ENCODE measurements around the gene C9orf43. TPM values are rescaled to one million over a fixed set of nuclear protein-coding genes. Genes with fewer than 3 reads are reported as not detected.

C9orf43 gene
- polyA plus RNA-seq, 2 donors, result 0.20 to 0.33 TPM

GRCh38 chr9:113462781-113463286 lies 52.3 kb downstream of the C9orf43 start:
- WGBS, 2 donors, result 91 to 92% methylated on average over 11 of the region's 11 CpGs
- H3K27me3 ChIP-seq (ENCODE audit: control insufficient read depth in 1 of 2, insufficient read depth in 2 of 2, low read length in 2 of 2), result no peaks in the 10 kb centered on the region
- H3K4me1 ChIP-seq (ENCODE audit: control insufficient read depth in 2 of 2, insufficient read depth in 2 of 2, low read length in 1 of 2), result peaks cover 3 to 5% of the 10 kb centered on the region in 2 donors
- no peaks in the 10 kb centered on the region for H3K9me3 ChIP-seq (ENCODE audit: control insufficient read depth in 2 of 2, insufficient read depth in 1 of 2, low read depth in 1 of 2, low read length in 1 of 2)
- H3K4me3 ChIP-seq (ENCODE audit: low read depth in 1 of 2, low read length in 2 of 2), result no peak overlapping the region
- no peak overlapping the region for H3K27ac ChIP-seq (ENCODE audit: low read depth in 2 of 2, low read length in 1 of 2)
- H3K36me3 ChIP-seq (ENCODE audit: control insufficient read depth in 2 of 2, insufficient read depth in 2 of 2, low read length in 1 of 2), result no peaks in the 10 kb centered on the region

GRCh38 chr9:113463418-113464285 lies 53.1 kb downstream of the C9orf43 start, which contains the start of gene RGS3:
Gene RGS3, plus strand, starts transcription at chr9:113463727. Its CDS starts 76 bp downstream, at chr9:113463803.
- no peaks in the 10 kb centered on the region for H3K9me3 ChIP-seq (ENCODE audit: control insufficient read depth in 2 of 2, insufficient read depth in 1 of 2, low read depth in 1 of 2, low read length in 1 of 2)
- no peaks in the 10 kb centered on the region for H3K27me3 ChIP-seq (ENCODE audit: control insufficient read depth in 1 of 2, insufficient read depth in 2 of 2, low read length in 2 of 2)
- 21 to 31% methylated on average over 53 to 55 of the region's 55 CpGs for WGBS, 2 donors
- H3K4me3 ChIP-seq (ENCODE audit: low read depth in 1 of 2, low read length in 2 of 2), result peak within 1 kb of the TSS; percentile 49 to 54
- peaks cover 3 to 5% of the 10 kb centered on the region in 2 donors for H3K4me1 ChIP-seq (ENCODE audit: control insufficient read depth in 2 of 2, insufficient read depth in 2 of 2, low read length in 1 of 2)
- H3K27ac ChIP-seq (ENCODE audit: low read depth in 2 of 2, low read length in 1 of 2), result no peak within 1 kb of the TSS
- H3K36me3 ChIP-seq (ENCODE audit: control insufficient read depth in 2 of 2, insufficient read depth in 2 of 2, low read length in 1 of 2), result no peaks in the 10 kb centered on the region

GRCh38 chr9:113464286-113464660 lies 53.7 kb downstream of the C9orf43 start:
- H3K27ac ChIP-seq (ENCODE audit: low read depth in 2 of 2, low read length in 1 of 2), result no peak overlapping the region
- peak overlapping the region; percentile 49 to 54 for H3K4me3 ChIP-seq (ENCODE audit: low read depth in 1 of 2, low read length in 2 of 2)
- H3K9me3 ChIP-seq (ENCODE audit: control insufficient read depth in 2 of 2, insufficient read depth in 1 of 2, low read depth in 1 of 2, low read length in 1 of 2), result no peaks in the 10 kb centered on the region
- no peaks in the 10 kb centered on the region for H3K36me3 ChIP-seq (ENCODE audit: control insufficient read depth in 2 of 2, insufficient read depth in 2 of 2, low read length in 1 of 2)
- H3K4me1 ChIP-seq (ENCODE audit: control insufficient read depth in 2 of 2, insufficient read depth in 2 of 2, low read length in 1 of 2), result peaks cover 3 to 5% of the 10 kb centered on the region in 2 donors
- WGBS, 2 donors, result 83 to 96% methylated on average over 1 of the region's 1 CpG
- H3K27me3 ChIP-seq (ENCODE audit: control insufficient read depth in 1 of 2, insufficient read depth in 2 of 2, low read length in 2 of 2), result no peaks in the 10 kb centered on the region

GRCh38 chr9:113465599-113466140 lies 55.1 kb downstream of the C9orf43 start:
- Histone ChIP-seq H3K27ac (ENCODE audit: low read depth in 2 of 2, low read length in 1 of 2) (no peak overlapping the region), H3K4me3 (ENCODE audit: low read depth in 1 of 2, low read length in 2 of 2) (no peak overlapping the region), H3K27me3 (ENCODE audit: control insufficient read depth in 1 of 2, insufficient read depth in 2 of 2, low read length in 2 of 2) (no peaks in the 10 kb centered on the region), H3K4me1 (ENCODE audit: control insufficient read depth in 2 of 2, insufficient read depth in 2 of 2, low read length in 1 of 2) (peaks cover 3 to 5% of the 10 kb centered on the region in 2 donors), H3K9me3 (ENCODE audit: control insufficient read depth in 2 of 2, insufficient read depth in 1 of 2, low read depth in 1 of 2, low read length in 1 of 2) (no peaks in the 10 kb centered on the region), H3K36me3 (ENCODE audit: control insufficient read depth in 2 of 2, insufficient read depth in 2 of 2, low read length in 1 of 2) (no peaks in the 10 kb centered on the region)
- WGBS, 2 donors, result 68 to 85% methylated on average over 2 of the region's 2 CpGs

GRCh38 chr9:113467183-113467582 lies 56.6 kb downstream of the C9orf43 start:
- Histone ChIP-seq H3K27ac (ENCODE audit: low read depth in 2 of 2, low read length in 1 of 2) (no peak overlapping the region), H3K4me1 (ENCODE audit: control insufficient read depth in 2 of 2, insufficient read depth in 2 of 2, low read length in 1 of 2) (peaks cover 3 to 5% of the 10 kb centered on the region in 2 donors), H3K36me3 (ENCODE audit: control insufficient read depth in 2 of 2, insufficient read depth in 2 of 2, low read length in 1 of 2) (no peaks in the 10 kb centered on the region), H3K4me3 (ENCODE audit: low read depth in 1 of 2, low read length in 2 of 2) (no peak overlapping the region), H3K9me3 (ENCODE audit: control insufficient read depth in 2 of 2, insufficient read depth in 1 of 2, low read depth in 1 of 2, low read length in 1 of 2) (no peaks in the 10 kb centered on the region), H3K27me3 (ENCODE audit: control insufficient read depth in 1 of 2, insufficient read depth in 2 of 2, low read length in 2 of 2) (no peaks in the 10 kb centered on the region)
- WGBS, 2 donors, result 99 to 100% methylated on average over 2 of the region's 2 CpGs

GRCh38 chr9:113468716-113469448 lies 58.3 kb downstream of the C9orf43 start:
- no peaks in the 10 kb centered on the region for H3K36me3 ChIP-seq (ENCODE audit: control insufficient read depth in 2 of 2, insufficient read depth in 2 of 2, low read length in 1 of 2)
- peaks cover under 1 to 3% of the 10 kb centered on the region in 2 donors for H3K4me1 ChIP-seq (ENCODE audit: control insufficient read depth in 2 of 2, insufficient read depth in 2 of 2, low read length in 1 of 2)
- H3K27ac ChIP-seq (ENCODE audit: low read depth in 2 of 2, low read length in 1 of 2), result peak overlapping the region in 1 of 2 donors; percentile 28
- 67 to 72% methylated on average over 6 of the region's 6 CpGs for WGBS, 2 donors
- H3K4me3 ChIP-seq (ENCODE audit: low read depth in 1 of 2, low read length in 2 of 2), result no peak overlapping the region
- H3K9me3 ChIP-seq (ENCODE audit: control insufficient read depth in 2 of 2, insufficient read depth in 1 of 2, low read depth in 1 of 2, low read length in 1 of 2), result no peaks in the 10 kb centered on the region
- no peaks in the 10 kb centered on the region for H3K27me3 ChIP-seq (ENCODE audit: control insufficient read depth in 1 of 2, insufficient read depth in 2 of 2, low read length in 2 of 2)

GRCh38 chr9:113471143-113471542 lies 60.6 kb downstream of the C9orf43 start:
- 81 to 91% methylated on average over 1 of the region's 1 CpG for WGBS, 2 donors
- Histone ChIP-seq H3K4me1 (ENCODE audit: control insufficient read depth in 2 of 2, insufficient read depth in 2 of 2, low read length in 1 of 2) (peaks cover 0 to 3% of the 10 kb centered on the region in 2 donors), H3K9me3 (ENCODE audit: control insufficient read depth in 2 of 2, insufficient read depth in 1 of 2, low read depth in 1 of 2, low read length in 1 of 2) (no peaks in the 10 kb centered on the region)

GRCh38 chr9:113471566-113471965 lies 61.0 kb downstream of the C9orf43 start:
- 92 to 93% methylated on average over 6 of the region's 6 CpGs for WGBS, 2 donors
- no peaks in the 10 kb centered on the region for H3K36me3 ChIP-seq (ENCODE audit: control insufficient read depth in 2 of 2, insufficient read depth in 2 of 2, low read length in 1 of 2)
- H3K27ac ChIP-seq (ENCODE audit: low read depth in 2 of 2, low read length in 1 of 2), result no peak overlapping the region

More at GRCh38 chr9:113471143-113471542, 60.6 kb downstream of the C9orf43 start:
- Histone ChIP-seq H3K36me3 (ENCODE audit: control insufficient read depth in 2 of 2, insufficient read depth in 2 of 2, low read length in 1 of 2) (no peaks in the 10 kb centered on the region), H3K4me3 (ENCODE audit: low read depth in 1 of 2, low read length in 2 of 2) (no peak overlapping the region), H3K27me3 (ENCODE audit: control insufficient read depth in 1 of 2, insufficient read depth in 2 of 2, low read length in 2 of 2) (no peaks in the 10 kb centered on the region), H3K27ac (ENCODE audit: low read depth in 2 of 2, low read length in 1 of 2) (no peak overlapping the region)

GRCh38 chr9:113472199-113472598 lies 61.7 kb downstream of the C9orf43 start:
- no peak overlapping the region for H3K4me3 ChIP-seq (ENCODE audit: low read depth in 1 of 2, low read length in 2 of 2)
- peaks cover 0 to 3% of the 10 kb centered on the region in 2 donors for H3K4me1 ChIP-seq (ENCODE audit: control insufficient read depth in 2 of 2, insufficient read depth in 2 of 2, low read length in 1 of 2)
- no peaks in the 10 kb centered on the region for H3K36me3 ChIP-seq (ENCODE audit: control insufficient read depth in 2 of 2, insufficient read depth in 2 of 2, low read length in 1 of 2)
- H3K27me3 ChIP-seq (ENCODE audit: control insufficient read depth in 1 of 2, insufficient read depth in 2 of 2, low read length in 2 of 2), result no peaks in the 10 kb centered on the region
- no peak overlapping the region for H3K27ac ChIP-seq (ENCODE audit: low read depth in 2 of 2, low read length in 1 of 2)
- H3K9me3 ChIP-seq (ENCODE audit: control insufficient read depth in 2 of 2, insufficient read depth in 1 of 2, low read depth in 1 of 2, low read length in 1 of 2), result no peaks in the 10 kb centered on the region
- WGBS, 2 donors, result 93 to 96% methylated on average over 5 of the region's 5 CpGs

More at GRCh38 chr9:113471566-113471965, 61.0 kb downstream of the C9orf43 start:
- Histone ChIP-seq H3K4me3 (ENCODE audit: low read depth in 1 of 2, low read length in 2 of 2) (no peak overlapping the region), H3K9me3 (ENCODE audit: control insufficient read depth in 2 of 2, insufficient read depth in 1 of 2, low read depth in 1 of 2, low read length in 1 of 2) (no peaks in the 10 kb centered on the region), H3K4me1 (ENCODE audit: control insufficient read depth in 2 of 2, insufficient read depth in 2 of 2, low read length in 1 of 2) (peaks cover 0 to 3% of the 10 kb centered on the region in 2 donors), H3K27me3 (ENCODE audit: control insufficient read depth in 1 of 2, insufficient read depth in 2 of 2, low read length in 2 of 2) (no peaks in the 10 kb centered on the region)

Data from esophagus (tissue), 2 donors.